Prostate gland (tissue), 2 donors: ENCODE data around the gene COP1.

Source experiments
- CTCF ChIP-seq, 4 experiments: fragments of 200-600 bp in 2 of 4; fragments of 450-650 bp in 2 of 4; sonication (generic) in 2 of 4; IDR thresholded peaks; 1 replicate in 3 of 4; 2 replicates in 1 of 4; pipeline ENCODE4 v1.5.1; 2016 to 2019; ENCODE audit warnings: antibody characterized with exemption in 4 of 4, mild to moderate bottlenecking in 2 of 4, moderate library complexity in 2 of 4
- POLR2A ChIP-seq: fragments of 450-650 bp; IDR thresholded peaks from one replicate; pipeline ENCODE4 v1.6.1; 2016; ENCODE audit warnings: antibody characterized with exemption, mild to moderate bottlenecking

GRCh38 chr1:176101951-176102642, 105.0 kb downstream of the COP1 start:
- TF ChIP-seq CTCF (IDR thresholded peaks at IDR 0.05) = no peak
- no peak for TF ChIP-seq POLR2A
